Activated T-helper 9 cell treated with anti-CD3 and anti-CD28 coated beads, Interleukin-2, amount 50 U/mL, for 16 hours (primary cell): ENCODE data around the gene STX8.
"Not testable (repeated sequence)": the region's sequence is repeated elsewhere in the genome, so short reads cannot be mapped to it uniquely, and the experiment has no call there.

Source experiments
- DNase-seq: peaks from one replicate; pipeline ENCODE4 v3.0.0-alpha.2; 2020; ENCODE audit warnings: low read depth

Gene STX8

GRCh38 chr17:9498490-9498889 lies 77.1 kb downstream of the STX8 start:
- no peak for DNase-seq

GRCh38 chr17:9488556-9488955 lies 87.1 kb downstream of the STX8 start:
- DNase-seq = no peak

GRCh38 chr17:9487406-9487805 lies 88.2 kb downstream of the STX8 start:
- no peak for DNase-seq

- DNase-seq = no peak
These were observed 90.8 kb downstream of the STX8 start for GRCh38 chr17:9484789-9485188.

- DNase-seq = no peak
These were observed 95.7 kb downstream of the STX8 start for GRCh38 chr17:9479964-9480363.

GRCh38 chr17:9478889-9479288 lies 96.7 kb downstream of the STX8 start:
- no peak for DNase-seq

- no peak for DNase-seq
These were observed 100.4 kb downstream of the STX8 start for GRCh38 chr17:9475101-9475658.

GRCh38 chr17:9473711-9474110 lies 101.9 kb downstream of the STX8 start:
- no peak for DNase-seq

- DNase-seq = no peak
These were observed 103.1 kb downstream of the STX8 start for GRCh38 chr17:9472541-9472940.

- DNase-seq = no peak
These were observed 103.5 kb downstream of the STX8 start for GRCh38 chr17:9472094-9472493.

GRCh38 chr17:9470171-9470570 lies 105.4 kb downstream of the STX8 start:
- no peak for DNase-seq

GRCh38 chr17:9468937-9469336 lies 106.7 kb downstream of the STX8 start:
- DNase-seq = no peak

GRCh38 chr17:9468532-9468931 lies 107.1 kb downstream of the STX8 start:
- no peak for DNase-seq

GRCh38 chr17:9467518-9467917 lies 108.1 kb downstream of the STX8 start:
- DNase-seq = no peak

- no peak for DNase-seq
These were observed 110.3 kb downstream of the STX8 start for GRCh38 chr17:9465210-9465921.

GRCh38 chr17:9457005-9457404 lies 118.6 kb downstream of the STX8 start:
- DNase-seq = no peak

- no peak for DNase-seq
These were observed 119.3 kb downstream of the STX8 start for GRCh38 chr17:9456330-9456729.

- no peak for DNase-seq
These were observed 123.7 kb downstream of the STX8 start for GRCh38 chr17:9451934-9452333.

- not testable (repeated sequence) for DNase-seq
These were observed 128.3 kb downstream of the STX8 start for GRCh38 chr17:9447298-9447697.

GRCh38 chr17:9446528-9446927 lies 129.1 kb downstream of the STX8 start:
- DNase-seq = no peak

- no peak for DNase-seq
These were observed 130.2 kb downstream of the STX8 start for GRCh38 chr17:9445424-9445823.

- DNase-seq = no peak
These were observed 130.9 kb downstream of the STX8 start for GRCh38 chr17:9444687-9445086.

GRCh38 chr17:9443811-9444210 lies 131.8 kb downstream of the STX8 start:
- DNase-seq = no peak

- DNase-seq = no peak
These were observed 135.8 kb downstream of the STX8 start for GRCh38 chr17:9439851-9440250.
